Ectodermal cell (in vitro differentiated cells): ENCODE measurements around the gene SLC18A2.
"Not testable (repeated sequence)": the region's sequence is repeated elsewhere in the genome, so short reads cannot be mapped to it uniquely, and the experiment has no call there.

Experiments
- H3K27ac ChIP-seq: 2 replicates; pipeline ENCODE4 v1.7.0; 2013; ENCODE audit warnings: mild to moderate bottlenecking, low read depth, low read length; ENCODE audit not compliant: insufficient read depth, poor library complexity, severe bottlenecking
- H3K27me3 ChIP-seq: 2 replicates; pipeline ENCODE4 v1.7.0; 2013; ENCODE audit warnings: mild to moderate bottlenecking, low read length; ENCODE audit not compliant: insufficient read depth, control insufficient read depth, poor library complexity, severe bottlenecking
- H3K36me3 ChIP-seq: one replicate; pipeline ENCODE4 v1.7.0; 2013; ENCODE audit warnings: low read length; ENCODE audit not compliant: control insufficient read depth, insufficient read depth
- H3K4me1 ChIP-seq: one replicate; pipeline ENCODE4 v1.7.0; 2013; ENCODE audit warnings: low read length; ENCODE audit not compliant: control insufficient read depth, insufficient read depth
- H3K4me3 ChIP-seq: 2 replicates; pipeline ENCODE4 v1.7.0; 2013; ENCODE audit warnings: low read depth, low read length, control low read depth; ENCODE audit not compliant: insufficient read depth
- H3K9me3 ChIP-seq: 2 replicates; pipeline ENCODE4 v1.7.0; 2013; ENCODE audit warnings: mild to moderate bottlenecking, low read length, moderate library complexity; ENCODE audit not compliant: control insufficient read depth
- WGBS, 2 experiments: methylation state at CpG; one replicate each; pipeline ENCODE4 v1.1.7; 2013; ENCODE audit warnings: missing lambda C conversion rate in 2 of 2; 5-methylcytosine and 5-hydroxymethylcytosine counted together

SLC18A2 gene

DNA sequence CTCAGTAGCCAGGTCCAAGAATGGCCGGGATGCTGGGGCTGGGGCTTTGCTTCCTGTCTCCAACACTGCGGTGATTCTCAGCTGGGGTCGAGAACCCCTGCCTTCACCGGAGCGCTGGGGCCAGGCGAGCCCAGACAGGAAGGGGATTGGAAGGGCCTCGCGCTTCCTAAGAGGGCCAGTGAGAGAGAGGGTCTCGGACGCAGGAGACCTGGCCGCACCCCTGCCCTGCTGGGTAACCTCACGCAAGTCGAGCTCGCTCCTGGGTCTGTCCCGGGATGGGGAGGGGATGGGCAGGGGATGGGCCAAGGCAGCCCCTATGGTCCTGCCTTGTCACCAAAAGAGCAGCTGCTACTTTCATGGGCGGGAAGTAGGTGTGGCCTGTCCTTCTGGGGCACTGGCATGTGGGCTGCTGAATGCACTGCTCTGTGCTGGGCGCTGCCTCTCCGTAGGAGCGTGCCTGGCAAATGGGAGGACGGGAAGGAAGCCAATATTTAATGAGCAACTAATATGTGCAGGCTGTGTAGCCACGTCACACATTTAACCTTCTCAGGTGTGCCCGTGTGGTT, 23.6 kb upstream of the SLC18A2 start:
- Histone ChIP-seq H3K36me3 (no peaks in the 10 kb centered on the region), H3K27me3 (peaks cover 45% of the 10 kb centered on the region), H3K4me1 (peaks cover 8% of the 10 kb centered on the region), H3K27ac (no peak overlapping the region), H3K9me3 (no peaks in the 10 kb centered on the region), H3K4me3 (peak overlapping the region; percentile 45)
- 24 to 26% methylated on average over 22 of the region's 22 CpGs for WGBS, 2 experiments

DNA sequence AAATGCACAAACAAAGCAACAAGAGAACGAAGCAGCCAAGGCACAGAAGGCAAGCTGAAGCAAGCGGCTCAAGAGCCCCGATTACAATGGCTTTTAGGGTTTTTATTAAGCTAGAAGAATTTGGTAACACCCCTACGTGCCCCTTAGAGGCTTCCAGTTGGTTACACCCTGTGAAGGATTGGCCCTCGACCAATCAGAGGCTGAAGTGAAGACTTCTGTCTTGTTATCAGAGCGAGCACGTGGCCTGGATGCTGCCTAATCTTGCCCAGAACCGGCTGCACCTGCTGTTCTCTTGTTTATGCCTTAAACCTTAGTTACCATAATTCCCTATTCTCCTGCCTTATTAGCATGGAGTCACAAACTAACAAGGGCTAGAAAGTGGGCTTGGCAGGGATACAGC, 22.3 kb upstream of the SLC18A2 start:
- Histone ChIP-seq H3K9me3 (no peaks in the 10 kb centered on the region), H3K27ac (no peak overlapping the region), H3K4me1 (peaks cover 10% of the 10 kb centered on the region), H3K4me3 (no peak overlapping the region), H3K27me3 (peaks cover 45% of the 10 kb centered on the region), H3K36me3 (no peaks in the 10 kb centered on the region)
- 83 to 89% methylated on average over 8 of the region's 8 CpGs for WGBS, 2 experiments

DNA sequence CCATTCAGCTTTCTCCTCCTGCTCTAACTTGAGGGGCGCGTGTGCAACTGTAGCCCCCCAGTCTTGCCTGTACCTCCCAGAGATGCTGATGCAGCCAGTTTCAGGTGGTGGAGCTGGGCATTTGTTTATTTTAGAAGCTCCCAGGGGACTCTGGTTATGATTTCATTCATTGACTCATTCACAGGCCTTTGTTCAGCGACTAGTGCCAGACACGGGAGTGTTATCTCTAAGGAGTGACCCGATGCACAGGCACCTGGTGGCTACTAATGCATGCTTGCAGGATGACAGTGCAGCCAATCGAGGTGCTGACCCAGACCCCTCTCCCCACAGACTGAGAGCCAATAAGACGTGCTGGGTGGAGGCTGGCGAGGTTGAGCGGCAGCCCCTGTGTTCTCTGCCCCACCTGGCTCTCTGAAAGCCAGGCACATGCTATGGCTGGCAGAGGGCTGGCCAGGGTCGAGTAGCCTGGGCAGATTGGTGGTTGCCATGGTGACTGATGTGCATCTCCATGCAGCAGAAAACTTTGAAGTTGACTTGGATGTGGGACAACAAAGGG, 19.7 kb upstream of the SLC18A2 start:
- H3K36me3 ChIP-seq, result no peaks in the 10 kb centered on the region
- peaks cover 19% of the 10 kb centered on the region for H3K4me1 ChIP-seq
- H3K4me3 ChIP-seq, result no peak overlapping the region
- peaks cover 26% of the 10 kb centered on the region for H3K27me3 ChIP-seq
- no peaks in the 10 kb centered on the region for H3K9me3 ChIP-seq
- 61 to 62% methylated on average over 10 of the region's 10 CpGs for WGBS, 2 experiments
- no peak overlapping the region for H3K27ac ChIP-seq

DNA sequence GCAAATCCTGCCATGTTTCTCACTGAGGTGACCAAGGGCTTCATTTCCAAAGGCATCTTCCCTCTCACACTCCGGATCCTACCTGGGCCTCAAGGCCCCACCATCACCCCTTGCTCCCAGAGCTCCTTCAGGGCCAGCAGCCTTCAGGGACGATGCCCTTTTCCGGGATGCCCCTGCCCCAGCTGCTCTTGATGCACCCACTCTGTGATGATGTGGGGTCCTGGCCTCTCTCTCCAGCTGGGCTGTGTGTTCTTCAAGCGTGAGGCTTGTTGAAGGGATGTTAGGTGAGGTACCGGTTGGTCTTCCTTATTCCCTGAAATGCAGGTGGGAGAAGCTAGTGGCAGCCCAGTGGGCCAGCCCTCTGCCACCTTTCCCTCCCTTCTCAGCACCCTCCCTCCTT, 18.4 kb upstream of the SLC18A2 start:
- Histone ChIP-seq H3K27ac (no peak overlapping the region), H3K4me3 (no peak overlapping the region), H3K9me3 (no peaks in the 10 kb centered on the region), H3K36me3 (no peaks in the 10 kb centered on the region), H3K27me3 (peaks cover 13% of the 10 kb centered on the region), H3K4me1 (peaks cover 19% of the 10 kb centered on the region)
- WGBS, 2 experiments, result 92 to 95% methylated on average over 5 of the region's 5 CpGs

DNA sequence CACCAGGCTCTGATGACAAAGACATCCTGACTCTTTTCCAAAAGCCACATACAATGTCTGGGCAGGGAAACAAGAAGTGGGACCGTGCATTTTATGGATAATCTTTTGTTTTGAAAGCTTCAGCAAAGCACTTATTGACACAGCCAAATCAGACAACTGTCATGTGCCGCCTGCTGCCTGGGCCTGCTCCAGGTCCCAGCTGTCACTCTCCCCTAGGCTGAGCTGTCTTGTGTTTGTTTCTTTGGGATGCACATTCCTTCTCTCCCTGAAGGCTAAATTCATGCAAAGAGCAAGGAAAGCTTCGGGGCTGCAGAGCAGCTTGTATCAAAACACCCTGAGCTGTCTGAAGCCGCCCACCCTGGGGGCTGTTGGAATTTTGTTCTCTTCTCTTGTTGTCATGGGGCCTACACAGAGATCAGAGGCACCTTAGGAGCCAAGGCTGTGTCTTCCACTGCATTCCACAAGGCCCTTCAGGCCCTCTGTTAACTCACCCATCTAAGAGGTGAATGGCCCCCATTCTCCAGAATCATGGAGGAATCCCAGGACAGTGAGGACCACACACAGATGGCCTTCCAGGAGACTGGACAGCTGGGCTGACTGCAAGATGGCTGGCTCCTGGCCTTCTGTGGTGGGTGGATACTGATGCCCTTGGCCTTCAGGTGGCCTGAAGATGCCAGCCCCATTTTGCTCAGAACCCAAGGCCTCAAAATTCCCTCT, 17.8 kb upstream of the SLC18A2 start:
- H3K27ac ChIP-seq, result no peak overlapping the region
- peaks cover 19% of the 10 kb centered on the region for H3K4me1 ChIP-seq
- H3K27me3 ChIP-seq, result peaks cover 8% of the 10 kb centered on the region
- H3K9me3 ChIP-seq, result no peaks in the 10 kb centered on the region
- H3K4me3 ChIP-seq, result no peak overlapping the region
- H3K36me3 ChIP-seq, result no peaks in the 10 kb centered on the region
- 50 to 62% methylated on average over 4 of the region's 4 CpGs for WGBS, 2 experiments

DNA sequence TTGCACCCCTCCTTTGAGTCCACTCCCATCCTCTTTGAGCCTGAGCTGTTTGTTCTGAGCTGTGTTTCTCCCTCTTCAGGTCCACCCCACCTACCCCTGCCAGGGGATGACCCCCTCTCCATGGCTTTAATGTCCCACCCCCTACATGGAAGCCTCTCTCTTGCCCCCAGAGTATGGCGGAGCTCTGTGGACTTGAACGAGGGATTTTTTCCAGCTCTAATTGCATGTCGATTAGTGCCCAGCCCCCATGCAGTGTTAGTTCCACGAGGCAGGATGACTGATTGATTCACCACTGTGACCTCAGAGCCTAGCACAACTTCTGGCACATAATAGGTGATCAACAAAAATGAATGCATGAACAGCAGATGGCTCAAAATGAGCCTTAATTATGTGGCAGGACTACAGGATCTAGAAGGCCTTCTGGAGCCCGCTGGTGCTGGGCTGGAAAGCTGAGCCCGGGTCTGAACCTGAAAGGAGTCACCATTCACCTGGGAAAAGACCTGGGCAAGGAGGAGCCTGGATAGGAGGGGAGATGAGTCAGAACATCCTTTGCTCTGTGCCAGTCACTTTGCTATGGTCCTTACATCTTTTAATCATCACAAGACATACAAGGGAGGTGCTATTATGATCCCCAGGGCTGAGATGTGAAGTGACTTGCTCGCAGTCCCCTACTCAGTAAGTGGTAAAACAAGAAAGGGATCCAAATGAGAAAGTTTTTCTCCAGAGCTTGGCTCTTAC, 17.1 kb upstream of the SLC18A2 start:
- no peak overlapping the region for H3K4me3 ChIP-seq
- 91% methylated on average over 7 of the region's 7 CpGs for WGBS, 2 experiments
- H3K27me3 ChIP-seq, result peaks cover 2% of the 10 kb centered on the region

DNA sequence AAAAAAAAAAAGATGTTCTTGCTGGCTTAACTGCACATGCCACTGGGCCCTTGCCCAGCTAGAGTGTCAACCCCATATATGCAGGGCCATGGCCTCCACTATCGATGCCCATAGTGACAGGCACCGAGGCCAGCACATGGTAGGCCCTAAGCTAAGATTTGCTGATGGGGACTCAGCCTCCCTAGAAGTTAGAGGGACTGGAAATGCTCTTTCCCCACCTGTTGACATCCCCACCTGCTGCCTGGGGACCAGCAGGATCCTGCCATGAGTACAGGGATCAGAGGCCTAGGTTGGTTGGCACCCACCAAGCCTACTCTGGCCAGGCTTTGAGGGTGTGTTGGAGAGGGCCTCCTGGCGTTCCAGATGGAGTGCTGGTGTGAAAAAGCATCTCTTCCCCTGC, 16.0 kb upstream of the SLC18A2 start:
- Histone ChIP-seq H3K27me3 (no peaks in the 10 kb centered on the region), H3K27ac (no peak overlapping the region), H3K4me1 (peaks cover 19% of the 10 kb centered on the region), H3K9me3 (no peaks in the 10 kb centered on the region), H3K4me3 (no peak overlapping the region), H3K36me3 (no peaks in the 10 kb centered on the region)
- WGBS, 2 experiments, result 88 to 90% methylated on average over 3 of the region's 3 CpGs

More for the DNA sequence above, 17.1 kb upstream of the SLC18A2 start:
- H3K36me3 ChIP-seq, result no peaks in the 10 kb centered on the region
- H3K27ac ChIP-seq, result no peak overlapping the region
- no peaks in the 10 kb centered on the region for H3K9me3 ChIP-seq
- H3K4me1 ChIP-seq, result peaks cover 19% of the 10 kb centered on the region

DNA sequence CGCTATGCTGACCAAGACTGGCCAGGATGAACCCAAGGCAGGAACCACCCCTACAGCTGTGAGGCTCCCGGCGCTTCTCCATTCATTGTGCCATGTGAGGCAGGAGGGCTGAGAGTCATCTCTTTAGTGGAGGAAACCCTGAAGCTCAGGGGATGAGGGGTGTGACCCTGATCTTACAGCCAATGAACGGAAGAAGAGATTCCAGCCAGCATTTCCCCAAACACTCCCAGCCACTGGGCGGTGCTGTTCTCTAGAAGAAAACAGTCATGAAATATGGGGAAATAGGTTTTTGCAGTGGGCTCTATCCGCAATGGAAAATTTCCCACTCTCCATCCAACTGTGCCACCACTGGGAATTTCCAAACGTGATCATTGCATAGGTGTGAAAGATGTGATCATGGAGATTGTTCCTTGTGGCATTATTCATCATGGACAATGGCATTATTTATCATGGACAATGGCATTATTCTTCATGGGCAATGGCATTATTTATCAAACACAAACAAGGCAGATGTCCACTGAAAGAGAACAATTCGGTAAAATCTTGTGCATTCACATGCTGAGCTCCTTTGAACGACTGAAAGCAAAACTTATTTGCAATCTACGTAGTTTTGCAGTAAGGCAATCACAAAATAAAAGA, 14.0 kb upstream of the SLC18A2 start:
- Histone ChIP-seq H3K9me3 (no peaks in the 10 kb centered on the region), H3K27me3 (no peaks in the 10 kb centered on the region), H3K27ac (no peak overlapping the region), H3K4me1 (peaks cover 12% of the 10 kb centered on the region), H3K36me3 (no peaks in the 10 kb centered on the region), H3K4me3 (no peak overlapping the region)
- WGBS, 2 experiments, result 48 to 56% methylated on average over 7 to 10 of the region's 10 CpGs

DNA sequence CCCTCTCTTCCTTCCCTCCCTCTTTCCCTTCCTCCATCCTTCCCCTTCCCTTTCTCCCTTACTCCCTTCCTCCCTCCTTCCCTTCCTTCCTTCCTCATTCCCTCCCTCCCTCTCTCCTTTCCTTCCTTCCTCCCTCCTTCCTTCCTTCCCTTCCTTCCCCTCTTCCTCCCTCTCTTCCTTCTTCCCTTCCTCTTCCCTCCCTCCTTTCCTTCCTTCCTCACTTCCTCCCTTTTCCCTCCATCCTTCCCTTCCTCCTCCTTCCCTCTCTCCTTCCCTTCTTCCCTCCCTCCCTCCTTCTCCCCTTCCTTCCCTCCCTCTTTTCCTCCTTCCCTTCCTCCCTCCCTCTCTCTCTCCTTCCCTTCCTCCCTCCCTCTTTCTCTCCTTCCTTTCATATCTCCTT, 12.7 kb upstream of the SLC18A2 start:
- no peak overlapping the region for H3K4me3 ChIP-seq
- peaks cover 9% of the 10 kb centered on the region for H3K4me1 ChIP-seq
- no peaks in the 10 kb centered on the region for H3K36me3 ChIP-seq
- H3K27ac ChIP-seq, result no peak overlapping the region
- H3K9me3 ChIP-seq, result no peaks in the 10 kb centered on the region
- no peaks in the 10 kb centered on the region for H3K27me3 ChIP-seq

DNA sequence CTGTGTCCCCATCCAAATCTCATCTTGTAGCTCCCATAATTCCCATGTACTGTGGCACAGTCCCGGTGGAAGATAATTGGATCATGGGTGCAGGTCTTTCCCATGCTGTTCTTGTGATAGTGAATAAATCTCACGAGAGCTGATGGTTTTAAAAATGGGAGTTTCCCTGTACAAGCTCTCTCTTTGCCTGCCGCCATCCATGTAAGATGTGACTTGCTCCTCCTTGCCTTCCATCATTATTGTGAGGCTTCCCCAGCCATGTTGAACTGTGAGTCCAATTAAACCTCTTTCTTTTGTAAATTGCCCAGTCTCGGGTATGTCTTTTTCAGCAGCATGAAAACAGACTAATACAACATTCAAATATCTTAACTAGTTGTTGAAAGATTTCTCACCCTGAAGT, 10.8 kb upstream of the SLC18A2 start:
- not testable (repeated sequence) for H3K36me3 ChIP-seq, H3K9me3 ChIP-seq, H3K27ac ChIP-seq, H3K4me3 ChIP-seq, H3K27me3 ChIP-seq, H3K4me1 ChIP-seq
- 89 to 94% methylated on average over 4 of the region's 4 CpGs for WGBS, 2 experiments
